GM21786 (cell line): Measurements from ENCODE around the gene PCBP2.
"Not testable (repeated sequence)": the region's sequence is repeated elsewhere in the genome, so short reads cannot be mapped to it uniquely, and the experiment has no call there.

Source experiments
- ATAC-seq: cut with Tn5 transposase; IDR thresholded peaks from one replicate; pipeline ENCODE4 v1.9.1; 2021; ENCODE audit not compliant: unreplicated experiment

PCBP2 gene

DNA sequence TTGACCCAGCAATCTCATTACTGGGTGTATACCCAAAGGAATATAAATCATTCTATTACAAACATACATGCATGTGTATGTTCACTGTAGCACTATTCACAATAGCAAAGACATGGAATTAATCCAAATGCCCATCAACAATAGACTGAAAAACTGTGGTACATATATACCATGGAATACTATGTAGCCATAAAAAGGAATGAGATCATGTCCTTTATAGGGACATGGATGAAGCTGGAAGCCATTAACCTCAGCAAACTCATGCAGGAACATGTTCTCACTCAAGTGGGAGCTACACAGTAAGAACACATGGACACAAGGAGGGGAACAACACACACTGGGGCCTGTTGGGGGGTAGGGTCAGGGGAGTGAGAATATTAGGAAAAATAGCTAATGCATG lies 12.3 kb upstream of the PCBP2 start:
- ATAC-seq, result not testable (repeated sequence)

DNA sequence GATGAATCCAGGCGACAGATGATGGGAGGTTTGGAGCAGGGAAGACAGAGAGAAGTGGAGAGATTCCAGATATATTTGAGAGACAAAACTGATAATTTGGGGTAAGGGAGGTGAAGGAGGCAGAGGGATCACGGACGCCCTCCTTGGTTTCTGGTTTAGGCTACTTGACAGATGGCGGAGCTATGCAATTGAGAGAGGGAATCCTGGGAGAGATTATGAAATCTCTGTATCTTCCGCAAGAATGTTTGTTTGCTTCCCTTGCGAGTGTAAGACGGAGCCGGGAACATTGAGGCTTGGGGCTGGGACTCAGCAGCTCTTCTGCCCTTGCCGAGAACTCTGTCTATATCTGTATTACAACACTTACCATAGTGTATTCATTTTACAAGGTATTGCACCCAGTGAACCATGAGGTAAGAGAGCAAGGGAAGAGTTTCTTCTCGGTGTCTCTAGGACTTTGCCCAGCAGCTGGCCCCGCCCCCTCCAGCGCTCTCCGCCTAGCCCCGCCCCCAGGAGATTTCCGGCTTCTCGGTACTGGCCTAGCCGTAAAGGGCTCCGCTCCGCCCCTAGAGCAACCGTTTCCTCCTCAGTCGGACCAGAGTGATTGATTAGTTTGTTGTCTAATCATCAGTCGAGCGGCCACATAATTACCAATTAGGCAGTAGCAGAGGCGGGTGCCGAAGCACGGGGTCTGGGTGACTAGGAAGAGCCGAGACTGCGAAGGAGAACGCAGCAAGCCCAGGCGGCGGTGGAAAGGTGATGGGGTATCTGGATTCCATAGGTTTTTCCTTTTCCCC lies 10.7 kb upstream of the PCBP2 start, which contains the start of gene PRR13:
Gene PRR13 (plus strand): TSS at position 695 of the 794 bp plus-strand sequence. CDS start 981 bp downstream, outside the sequence.
- ATAC-seq, result peak; percentile 98

DNA sequence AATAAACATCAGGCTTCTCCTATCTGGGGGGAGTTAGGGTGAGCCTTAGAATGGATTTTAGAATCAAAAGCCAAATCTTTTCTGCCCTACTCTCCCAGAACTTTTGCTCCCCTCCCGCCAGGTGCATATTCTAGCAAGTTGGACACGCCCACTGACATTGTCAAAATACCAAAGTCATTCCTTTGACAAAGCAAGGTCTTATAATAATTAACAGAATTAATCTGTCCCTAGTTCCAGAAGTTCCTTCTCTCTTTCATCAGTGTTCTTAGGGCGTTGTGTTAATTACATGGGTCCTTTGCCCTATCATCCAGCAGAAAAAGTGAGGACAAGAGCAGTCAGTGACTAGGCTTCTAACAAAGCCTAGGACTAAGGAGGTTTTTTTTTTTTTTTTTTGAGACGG lies 7.9 kb upstream of the PCBP2 start:
- ATAC-seq, result no peak

DNA sequence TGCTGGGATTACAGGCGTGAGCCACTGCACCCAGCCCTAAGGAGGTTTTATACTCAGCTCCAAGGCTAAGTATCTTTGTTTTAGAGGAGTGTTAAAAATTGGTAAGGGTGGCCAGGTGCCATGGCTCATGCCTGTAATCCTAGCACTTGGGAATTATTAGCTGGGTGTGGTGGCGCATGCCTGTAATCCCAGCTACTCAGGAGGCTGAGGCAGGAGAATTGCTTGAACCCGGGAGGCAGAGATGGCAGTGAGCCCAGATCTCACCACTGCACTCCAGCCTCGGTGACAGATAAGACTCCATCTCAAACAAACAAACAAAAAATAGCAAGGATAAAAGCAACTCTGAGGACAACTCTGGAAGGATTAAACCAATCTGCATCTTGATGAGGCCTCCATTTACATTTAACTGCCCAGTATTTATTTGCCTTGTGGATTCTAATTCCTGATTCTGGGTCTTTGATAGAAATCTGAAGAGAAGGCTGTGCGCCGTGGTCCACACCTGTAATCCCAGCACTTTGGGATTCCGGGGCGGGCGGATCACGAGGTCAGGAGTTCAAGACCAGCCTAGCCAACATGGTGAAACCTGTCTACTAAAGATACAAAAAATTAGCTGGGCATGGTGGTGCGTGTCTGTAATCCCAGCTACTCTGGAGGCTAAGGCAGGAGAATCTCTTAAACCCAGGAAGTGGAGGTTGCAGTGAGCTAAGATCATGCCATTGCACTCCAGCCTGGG lies 7.1 kb upstream of the PCBP2 start:
- ATAC-seq, result not testable (repeated sequence)

DNA sequence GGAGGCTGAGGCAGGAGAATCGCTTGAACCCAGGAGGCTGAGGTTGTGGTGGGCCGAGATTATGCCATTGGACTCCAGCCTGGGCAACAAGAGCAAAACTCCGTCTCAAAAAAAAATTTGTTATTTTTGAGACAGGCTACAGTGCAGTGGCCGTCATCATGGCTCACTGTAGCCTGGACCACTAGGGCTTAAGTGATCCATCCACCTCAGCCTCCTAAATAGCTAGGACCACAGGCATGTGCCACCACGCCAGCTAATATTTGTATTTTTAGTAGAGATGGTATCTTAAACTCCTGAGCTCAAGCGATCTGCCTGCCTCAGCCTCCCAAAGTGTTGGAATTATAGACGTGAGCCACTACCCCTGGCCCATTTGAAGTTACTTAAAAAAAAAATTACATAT lies 966 bp upstream of the PCBP2 start:
- ATAC-seq, result no peak

DNA sequence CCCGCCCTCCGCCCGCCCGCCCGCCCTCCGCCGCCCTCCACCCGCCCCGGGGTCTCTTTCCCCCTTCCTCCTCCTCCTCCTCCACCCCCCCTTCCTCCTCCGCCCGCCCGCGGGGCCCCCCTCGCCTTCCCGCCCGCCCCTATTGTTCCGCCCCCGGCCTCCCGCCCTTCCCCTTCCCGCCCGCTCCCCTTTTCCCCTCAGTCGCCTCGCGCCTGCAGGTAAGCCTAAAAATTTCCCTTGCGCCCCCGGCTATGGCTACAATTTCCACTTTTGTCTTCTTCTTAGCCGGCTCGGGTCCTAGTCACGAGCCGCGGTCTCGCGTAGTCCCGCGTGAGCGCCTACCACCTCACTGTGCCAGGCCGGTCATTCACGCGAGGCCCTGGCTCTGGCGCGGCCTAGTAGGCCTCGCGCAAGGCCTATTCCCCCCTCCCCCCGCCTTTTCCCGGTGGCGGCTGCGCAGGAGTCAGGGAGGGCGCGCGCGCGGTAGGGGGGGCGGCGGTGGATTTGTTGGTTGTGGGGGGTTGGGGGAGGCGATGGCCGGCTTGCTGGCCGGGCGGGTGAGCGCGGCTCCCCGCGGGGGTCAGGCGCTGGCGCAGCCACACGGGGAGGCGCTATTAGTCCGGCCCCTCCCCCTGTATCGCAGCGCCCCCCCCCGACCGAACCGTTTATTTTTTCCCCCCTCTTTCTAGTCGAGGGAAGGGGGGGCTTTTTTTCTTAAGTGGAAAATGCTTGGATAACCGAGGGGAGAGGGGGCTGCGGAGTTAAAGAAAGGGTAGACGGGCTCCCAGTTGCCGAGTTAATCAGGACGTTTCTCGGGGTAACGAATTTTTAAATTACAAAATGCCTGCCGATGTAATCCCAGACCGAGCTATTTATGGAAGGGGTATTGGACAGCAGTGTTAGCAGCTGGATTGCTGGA lies 516 bp downstream of the PCBP2 start:
- ATAC-seq, result no peak

DNA sequence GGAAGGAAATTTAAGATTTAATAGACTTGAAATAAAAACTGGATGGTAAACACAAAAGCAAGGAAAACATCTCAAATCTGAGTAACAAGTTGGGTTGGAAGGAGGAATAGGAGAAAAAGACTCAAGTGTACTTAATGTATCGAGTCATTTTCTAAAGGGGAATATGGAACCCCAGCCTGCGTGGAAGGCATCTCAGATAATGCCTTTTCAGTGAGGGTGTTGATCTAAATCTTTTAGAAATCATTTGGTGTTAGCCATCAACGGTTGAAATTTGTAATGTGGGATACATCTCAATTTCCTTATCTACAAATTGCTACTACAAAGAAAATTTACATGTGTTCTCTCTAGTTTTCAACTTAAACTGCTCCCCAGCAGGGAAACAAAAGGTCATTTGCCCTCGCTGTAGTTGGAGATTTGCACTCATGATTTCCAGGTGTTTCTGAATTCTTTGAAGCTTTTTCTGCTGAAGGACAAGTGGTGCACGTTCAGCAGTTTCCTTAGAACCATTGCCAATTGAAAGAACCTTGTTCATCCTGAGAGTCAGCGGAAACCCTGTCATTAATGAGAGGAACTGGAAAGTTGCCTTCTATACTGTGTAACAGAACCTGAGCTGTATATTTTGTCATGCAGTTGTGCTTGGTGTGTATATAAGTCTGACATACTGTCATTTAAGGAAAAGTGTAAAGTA lies 2.2 kb downstream of the PCBP2 start:
- no peak for ATAC-seq

DNA sequence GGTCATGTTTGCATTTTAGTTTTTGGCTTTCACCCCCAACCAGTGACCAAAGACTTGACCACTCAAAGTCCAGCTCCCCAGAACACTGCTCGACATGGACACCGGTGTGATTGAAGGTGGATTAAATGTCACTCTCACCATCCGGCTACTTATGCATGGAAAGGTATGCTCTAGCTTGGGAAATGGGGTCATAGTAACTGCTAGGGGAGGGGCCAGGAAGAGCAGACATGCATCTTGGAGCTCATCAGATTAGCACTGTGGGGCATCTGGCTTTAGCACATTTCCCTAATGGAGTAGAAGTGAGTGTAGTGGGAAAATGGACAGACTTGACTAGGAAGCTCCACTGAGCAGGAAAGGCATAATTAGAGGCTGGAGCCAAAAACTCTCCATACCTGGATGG lies 2.8 kb downstream of the PCBP2 start:
- no peak for ATAC-seq

DNA sequence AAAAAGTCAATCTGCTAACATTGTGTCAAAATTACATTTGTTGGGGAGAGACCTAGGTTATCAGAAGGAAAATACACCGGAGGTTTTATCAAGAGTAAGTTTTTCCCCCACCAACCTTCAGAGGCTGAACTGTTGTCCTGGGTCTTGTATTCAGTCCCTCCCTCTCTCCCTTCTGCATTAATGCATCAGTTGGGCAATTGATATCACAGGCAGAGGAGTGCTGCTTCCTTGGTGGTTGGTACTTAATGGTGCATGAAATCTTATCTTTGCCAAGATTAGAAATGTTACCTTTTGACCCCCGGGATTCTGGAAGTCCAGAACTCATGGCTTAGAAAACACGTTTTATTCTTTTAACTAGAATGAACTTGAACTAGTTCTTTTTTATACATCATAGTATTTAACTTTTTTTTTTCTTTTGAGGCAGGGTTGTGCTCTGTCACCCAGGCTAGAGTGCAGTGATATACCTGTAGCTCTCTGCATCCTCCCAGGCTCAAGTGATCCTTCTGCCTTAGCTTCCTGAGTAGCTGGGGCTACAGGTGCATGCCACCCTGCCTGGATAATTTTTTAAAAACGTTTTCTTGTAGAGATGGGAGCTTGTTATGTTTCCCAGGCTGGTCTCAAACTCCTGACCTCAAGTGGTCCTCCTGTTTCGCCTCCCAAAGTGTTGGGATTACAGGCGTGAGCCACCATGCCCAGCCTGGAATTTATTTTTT lies 4.9 kb downstream of the PCBP2 start:
- ATAC-seq, result no peak

DNA sequence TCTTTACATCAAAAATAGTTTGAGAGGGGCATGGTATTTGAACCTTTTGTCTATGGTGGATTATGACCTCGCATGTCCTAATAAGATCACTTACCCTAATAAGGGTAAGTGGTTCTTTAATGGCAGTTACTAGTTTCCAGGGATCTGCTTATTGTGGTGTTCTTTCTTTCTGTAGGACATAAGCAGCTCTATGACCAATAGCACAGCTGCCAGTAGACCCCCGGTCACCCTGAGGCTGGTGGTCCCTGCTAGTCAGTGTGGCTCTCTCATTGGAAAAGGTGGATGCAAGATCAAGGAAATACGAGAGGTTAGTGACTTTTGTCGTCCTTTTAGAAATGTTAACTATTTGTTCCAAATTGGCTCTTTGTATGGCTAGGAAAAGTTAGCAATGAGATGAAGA lies 7.2 kb downstream of the PCBP2 start:
- ATAC-seq, result no peak

DNA sequence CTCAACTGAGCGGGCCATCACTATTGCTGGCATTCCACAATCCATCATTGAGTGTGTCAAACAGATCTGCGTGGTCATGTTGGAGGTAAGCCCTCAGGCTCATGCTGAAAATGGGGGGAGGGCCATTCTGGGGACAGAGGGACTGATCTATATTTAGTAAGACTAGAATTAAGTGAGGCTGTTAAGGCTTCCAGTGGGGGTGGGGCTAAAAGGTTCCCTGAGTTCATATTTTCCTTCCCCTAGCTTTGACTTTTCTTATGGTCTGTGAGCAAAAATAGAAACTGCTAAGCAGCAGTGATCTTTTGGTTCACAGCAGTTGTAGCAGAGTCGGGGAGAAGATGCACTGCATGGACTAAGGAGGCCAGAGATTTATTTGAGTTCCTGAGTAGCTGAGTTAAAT lies 9.2 kb downstream of the PCBP2 start:
- ATAC-seq, result no peak

DNA sequence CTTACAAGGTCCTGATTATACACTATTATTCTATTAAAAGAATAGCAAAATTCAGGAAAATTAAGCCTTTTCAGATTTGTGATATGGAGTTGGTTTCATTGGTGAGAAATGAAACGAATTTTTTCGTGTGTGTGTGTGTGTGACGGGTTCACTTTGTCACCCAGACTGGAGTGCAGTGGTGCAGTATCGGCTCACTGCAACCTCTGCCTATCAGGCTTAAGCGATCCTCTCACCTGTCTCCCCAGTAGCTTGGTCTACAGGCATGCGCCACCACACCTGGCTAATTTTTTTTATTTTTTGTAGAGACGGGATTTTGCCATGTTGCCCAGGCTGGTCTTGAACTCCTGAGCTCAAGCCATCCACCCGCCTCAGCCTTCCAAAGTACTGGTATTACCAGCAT lies 9.7 kb downstream of the PCBP2 start:
- no peak for ATAC-seq

DNA sequence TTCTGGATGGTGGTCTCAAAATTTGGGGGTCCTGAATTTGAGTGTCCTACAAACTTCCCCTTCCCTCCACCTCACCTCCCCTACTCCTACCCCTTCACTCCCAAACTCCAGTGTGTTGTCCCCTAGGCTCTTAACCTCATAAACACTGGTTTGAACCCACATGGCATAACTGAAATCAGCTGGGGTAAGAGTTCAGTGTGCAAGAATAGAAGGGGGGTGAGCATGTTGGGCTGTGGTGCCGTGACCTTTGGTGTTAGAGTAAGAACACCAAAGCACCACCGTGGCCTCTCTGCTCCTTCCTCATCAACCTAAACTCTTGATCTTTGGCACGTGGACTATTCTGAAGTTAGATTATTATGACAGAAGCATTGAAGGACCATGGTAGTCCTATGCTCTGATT lies 11.0 kb downstream of the PCBP2 start:
- ATAC-seq, result no peak

DNA sequence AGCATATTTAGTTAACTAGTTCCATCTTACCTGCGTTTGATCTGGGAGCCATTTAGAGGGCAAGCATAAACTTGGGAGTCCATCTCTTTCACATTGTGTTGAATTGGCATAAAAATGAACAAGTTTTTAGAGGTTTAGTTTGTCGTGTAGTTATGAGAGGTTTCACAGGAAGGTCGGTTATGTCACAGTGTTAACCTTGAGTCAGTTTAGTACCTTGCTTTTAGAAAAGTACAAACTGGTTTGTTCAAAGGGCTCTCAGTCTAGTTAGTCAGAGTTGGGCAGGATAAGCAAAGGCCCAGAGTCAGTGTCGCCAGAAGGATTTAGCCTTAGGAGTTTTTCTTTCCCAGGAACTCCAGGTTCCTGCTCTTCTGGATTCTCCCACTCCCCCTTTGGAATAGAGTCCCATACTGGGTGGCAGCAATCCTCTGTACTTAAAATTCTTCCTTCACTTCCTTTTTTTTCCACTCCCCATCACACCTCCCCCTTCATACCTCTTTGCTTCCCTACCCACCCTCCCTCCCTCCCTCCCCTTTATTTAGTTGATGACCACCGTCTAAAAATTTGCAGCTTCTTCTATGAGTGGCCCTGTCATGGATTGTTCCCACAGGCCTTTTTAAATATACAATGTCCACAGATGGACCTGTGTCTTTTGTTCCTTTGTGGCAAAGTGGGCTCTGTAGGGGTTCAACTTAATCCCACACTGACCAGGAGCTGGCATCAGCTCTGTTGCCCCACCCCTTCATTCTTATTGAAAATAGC lies 12.1 kb downstream of the PCBP2 start:
- no peak for ATAC-seq

DNA sequence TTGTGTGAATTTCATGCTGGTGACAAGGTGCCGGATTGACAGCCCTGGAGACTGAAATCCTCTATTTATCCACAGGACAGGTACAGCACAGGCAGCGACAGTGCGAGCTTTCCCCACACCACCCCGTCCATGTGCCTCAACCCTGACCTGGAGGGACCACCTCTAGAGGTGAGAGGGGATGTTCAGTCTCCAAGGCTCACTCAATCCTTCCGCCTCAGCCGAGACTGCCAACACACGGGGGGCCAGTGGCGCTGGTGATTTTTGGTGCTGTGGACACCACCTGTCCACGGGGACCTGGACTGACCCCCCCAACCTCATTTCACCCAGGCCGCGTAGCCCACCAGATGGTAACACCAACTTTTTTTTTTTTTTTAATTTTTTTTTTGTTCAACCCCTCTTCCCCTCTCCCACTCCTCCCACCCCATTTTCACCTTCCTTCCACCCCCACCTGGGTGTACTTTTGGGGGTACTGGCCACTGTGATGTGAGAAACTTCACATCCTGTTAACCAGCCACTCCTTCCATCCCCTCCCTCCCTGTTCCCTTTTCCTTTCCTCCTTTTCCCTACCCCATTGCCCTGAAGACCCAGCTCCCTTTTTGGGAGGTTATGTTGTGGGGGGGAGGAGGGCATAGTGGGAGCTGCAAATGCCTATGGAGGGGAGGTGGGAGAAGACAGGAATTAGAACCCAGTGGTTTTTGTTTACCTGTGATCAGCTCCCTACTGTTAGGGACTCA lies 12.9 kb downstream of the PCBP2 start:
- ATAC-seq, result no peak

DNA sequence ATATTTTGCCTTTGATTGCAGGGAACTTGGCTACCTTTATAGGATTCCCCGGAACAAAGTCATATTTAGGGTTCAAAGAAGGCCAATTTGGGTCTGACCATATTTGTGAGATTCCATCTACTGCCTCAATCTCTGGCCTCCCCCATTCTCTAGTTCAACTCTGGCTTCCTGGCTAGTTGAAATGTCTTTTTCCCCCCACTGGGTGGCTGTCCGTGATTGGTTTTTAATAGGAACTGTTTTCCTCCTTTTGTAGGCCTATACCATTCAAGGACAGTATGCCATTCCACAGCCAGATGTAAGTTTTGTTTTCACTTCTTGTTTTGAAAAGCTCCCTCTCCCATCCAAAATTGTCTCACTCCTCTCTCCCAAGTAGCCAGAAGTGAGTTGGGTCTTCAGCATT lies 13.8 kb downstream of the PCBP2 start:
- no peak for ATAC-seq

DNA sequence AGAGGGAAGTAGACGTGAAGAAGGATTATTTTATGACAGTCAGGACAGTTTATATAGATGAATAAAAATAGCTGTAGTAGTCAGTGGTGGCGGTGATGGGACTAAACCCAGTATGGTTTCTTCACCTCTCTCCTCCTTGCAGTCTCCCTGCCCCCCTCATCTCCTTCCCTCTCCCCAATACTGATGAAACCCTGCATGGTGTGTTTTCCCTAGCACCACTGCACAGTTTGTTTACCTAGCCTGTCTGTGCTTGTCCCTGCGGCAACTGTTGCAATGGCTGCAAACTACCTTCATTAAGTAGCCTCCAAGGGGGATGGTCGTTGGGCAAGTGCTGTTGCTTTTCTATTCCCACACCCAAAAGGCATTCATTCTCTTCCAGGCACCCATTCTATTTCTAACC lies 14.7 kb downstream of the PCBP2 start:
- ATAC-seq, result no peak

DNA sequence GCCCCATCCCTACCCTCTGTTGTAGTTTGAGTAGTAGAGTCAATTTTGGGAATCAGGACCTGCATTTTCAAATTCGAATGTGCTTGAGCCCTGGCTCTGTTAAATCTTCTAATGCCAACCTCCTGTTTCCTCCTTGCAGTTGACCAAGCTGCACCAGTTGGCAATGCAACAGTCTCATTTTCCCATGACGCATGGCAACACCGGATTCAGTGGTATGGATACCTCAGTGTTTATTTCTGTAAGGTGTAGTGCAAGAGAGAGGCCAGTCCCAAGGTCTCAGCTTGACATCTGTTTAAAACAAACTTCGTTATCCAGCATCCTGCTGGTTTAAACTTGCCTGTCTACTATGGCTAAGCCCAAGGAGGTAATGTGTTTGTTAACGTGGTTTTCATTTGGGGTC lies 15.2 kb downstream of the PCBP2 start:
- no peak for ATAC-seq

DNA sequence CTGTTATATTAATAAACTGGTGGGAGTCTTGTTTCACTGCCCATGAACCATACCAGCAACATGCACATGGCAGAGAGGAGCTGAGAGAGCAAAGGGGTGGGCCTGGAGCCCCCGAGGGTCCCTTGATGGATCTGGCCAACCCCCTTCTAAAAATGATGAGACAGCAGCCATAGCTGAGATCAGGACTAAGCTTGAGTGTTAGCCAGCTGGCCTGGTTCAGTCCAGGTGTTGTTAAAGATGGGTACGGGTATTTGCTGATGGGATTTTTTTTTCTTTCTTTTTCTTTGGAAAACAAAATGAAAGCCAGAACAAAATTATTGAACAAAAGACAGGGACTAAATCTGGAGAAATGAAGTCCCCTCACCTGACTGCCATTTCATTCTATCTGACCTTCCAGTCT lies 16.0 kb downstream of the PCBP2 start:
- no peak for ATAC-seq
